T-helper 9 cell (primary cell): ENCODE data around the gene MBOAT7.
A peak's percentile ranks its signal among the peaks of the same experiment; 100 is the strongest.

Experiments
- DNase-seq: peaks from one replicate; pipeline ENCODE4 v3.0.0-alpha.2; 2020

MBOAT7 gene

DNA sequence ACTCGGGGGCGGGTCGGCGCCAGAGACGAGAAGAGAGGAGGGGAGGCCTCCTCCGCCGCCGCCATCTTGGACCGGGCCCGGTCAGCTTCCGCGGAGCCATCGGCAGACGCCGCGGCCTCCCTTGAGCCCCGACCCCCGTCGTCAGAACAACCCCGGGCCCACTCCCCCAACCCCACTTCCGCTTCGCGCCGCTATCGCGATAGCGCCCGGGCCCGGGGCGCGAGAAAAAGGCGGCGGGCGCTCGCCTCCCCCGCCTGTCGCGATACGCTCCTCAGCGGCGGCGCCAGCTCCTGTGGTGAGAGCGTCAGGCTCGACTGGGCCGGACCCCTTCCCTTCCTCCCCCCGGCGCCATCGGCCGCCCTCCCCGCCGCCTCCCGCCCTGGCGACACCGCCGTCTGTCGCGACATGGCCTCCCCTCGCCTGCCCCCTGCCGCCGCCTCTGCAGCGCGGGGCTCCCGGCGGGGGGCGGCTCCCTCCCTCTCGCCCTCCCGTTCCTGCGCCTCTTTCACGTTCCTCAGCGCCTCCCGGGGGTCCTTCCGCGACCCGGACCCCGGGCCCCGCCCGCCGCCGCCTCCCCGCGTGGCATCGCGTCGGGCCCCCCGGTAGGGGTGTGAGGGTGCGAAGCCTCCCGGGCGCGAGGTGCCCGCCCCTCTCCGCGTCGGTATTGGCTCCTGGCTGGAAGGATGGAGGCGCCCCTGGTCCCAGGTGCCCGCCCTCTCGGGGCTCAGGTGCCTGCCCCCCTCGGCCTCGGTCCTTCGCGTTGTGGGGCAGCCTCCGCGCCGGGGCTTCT, 51.5 kb downstream of the MBOAT7 start, which contains the start of gene CNOT3:
Gene CNOT3, plus strand, starts transcription at position 64 of the 790 bp plus-strand sequence. CDS start 5,217 bp downstream, outside the sequence.
- DNase-seq = no peak

GRCh38 chr19:54136864-54137698, 52.3 kb downstream of the MBOAT7 start:
- peak; percentile 96 for DNase-seq

GRCh38 chr19:54136086-54136863, 53.1 kb downstream of the MBOAT7 start:
- DNase-seq = no peak

- no peak for DNase-seq
Measured at GRCh38 chr19:54133957-54134590, 55.3 kb downstream of the MBOAT7 start.

- DNase-seq = no peak
Measured at GRCh38 chr19:54133312-54133956, 55.9 kb downstream of the MBOAT7 start.

- no peak for DNase-seq
Measured at GRCh38 chr19:54129617-54129996, 59.8 kb downstream of the MBOAT7 start.

- no peak for DNase-seq
Measured at GRCh38 chr19:54128796-54129616, 60.4 kb downstream of the MBOAT7 start.

DNA sequence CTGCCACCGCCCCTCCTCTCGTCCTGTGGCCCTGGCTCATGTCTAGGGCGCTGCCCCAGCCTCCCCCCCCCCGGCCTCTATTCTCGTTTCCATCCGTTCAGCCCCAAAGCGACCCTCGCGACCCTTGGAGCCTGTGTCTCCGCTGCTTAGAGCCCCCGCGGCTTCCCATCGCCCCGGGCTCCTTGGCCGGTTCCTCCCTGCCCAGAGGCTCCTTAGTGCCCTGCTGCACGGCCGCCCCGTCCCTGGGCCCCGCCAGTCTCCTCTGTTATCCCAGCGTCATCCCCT, 61.0 kb downstream of the MBOAT7 start:
- DNase-seq = no peak

DNA sequence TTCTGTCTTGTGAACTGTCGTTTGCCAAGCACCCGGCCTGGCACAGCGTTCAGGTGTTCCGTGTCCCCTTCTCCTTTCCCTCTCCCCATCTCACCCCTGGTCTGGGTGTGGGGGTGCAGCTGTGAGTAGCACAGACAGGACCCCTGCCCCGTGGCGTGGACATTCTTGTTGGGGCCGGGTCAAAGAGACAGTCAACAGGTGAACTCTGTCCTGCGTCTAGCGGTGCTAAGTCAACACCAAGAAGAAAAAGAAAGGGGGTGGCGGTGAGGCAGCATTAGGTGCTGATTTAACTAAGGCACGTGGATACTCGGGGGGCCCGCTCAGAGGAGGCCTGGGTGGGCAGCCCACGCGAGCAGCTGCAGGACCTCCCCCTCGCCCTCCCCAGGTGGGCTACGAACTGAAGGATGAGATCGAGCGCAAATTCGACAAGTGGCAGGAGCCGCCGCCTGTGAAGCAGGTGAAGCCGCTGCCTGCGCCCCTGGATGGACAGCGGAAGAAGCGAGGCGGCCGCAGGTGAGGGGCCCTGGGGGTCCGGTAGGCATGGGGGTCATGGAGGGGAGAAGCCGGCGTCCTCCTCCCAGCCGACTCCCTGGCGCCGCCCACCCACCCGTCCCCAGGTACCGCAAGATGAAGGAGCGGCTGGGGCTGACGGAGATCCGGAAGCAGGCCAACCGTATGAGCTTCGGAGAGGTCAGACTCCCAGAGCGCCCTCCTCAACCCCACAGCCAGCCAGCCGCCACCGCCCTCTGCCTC, 61.5 kb downstream of the MBOAT7 start:
- DNase-seq = no peak

DNA sequence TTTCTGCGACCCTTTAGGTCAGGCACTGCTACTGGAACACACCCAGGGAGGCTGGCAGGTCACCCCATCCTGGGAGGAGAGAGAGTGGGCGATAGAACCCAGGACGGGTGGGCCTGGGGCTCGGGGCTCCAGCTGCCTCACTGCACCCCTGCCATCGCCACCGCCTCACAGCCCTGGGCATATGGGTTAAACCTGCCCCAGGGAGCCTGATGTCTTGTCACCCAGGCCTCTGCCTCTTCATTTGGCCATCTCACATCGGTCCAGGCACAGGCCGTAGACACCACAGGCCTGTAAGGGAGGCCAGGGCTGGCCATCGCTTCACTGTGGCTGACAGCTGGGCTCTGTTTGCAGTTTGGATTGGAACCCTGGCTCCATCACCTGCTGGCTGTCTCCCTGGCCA, 63.7 kb downstream of the MBOAT7 start:
- DNase-seq = no peak

DNA sequence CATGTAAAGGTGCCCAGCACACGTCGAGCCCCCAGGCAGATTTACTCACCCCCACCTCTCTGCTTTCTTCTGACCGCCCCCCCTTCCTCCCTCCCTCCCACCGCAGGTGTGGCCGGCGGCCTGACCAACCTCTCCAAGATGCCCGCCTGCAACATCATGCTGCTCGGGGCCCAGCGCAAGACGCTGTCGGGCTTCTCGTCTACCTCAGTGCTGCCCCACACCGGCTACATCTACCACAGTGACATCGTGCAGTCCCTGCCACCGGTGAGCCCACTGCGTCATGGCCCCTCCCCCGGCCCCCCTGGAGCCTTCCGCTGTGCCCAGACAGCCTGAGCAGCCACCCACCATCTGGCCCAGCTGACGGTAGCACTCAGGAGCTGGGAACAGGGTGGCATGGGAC, 65.0 kb downstream of the MBOAT7 start:
- no peak for DNase-seq

DNA sequence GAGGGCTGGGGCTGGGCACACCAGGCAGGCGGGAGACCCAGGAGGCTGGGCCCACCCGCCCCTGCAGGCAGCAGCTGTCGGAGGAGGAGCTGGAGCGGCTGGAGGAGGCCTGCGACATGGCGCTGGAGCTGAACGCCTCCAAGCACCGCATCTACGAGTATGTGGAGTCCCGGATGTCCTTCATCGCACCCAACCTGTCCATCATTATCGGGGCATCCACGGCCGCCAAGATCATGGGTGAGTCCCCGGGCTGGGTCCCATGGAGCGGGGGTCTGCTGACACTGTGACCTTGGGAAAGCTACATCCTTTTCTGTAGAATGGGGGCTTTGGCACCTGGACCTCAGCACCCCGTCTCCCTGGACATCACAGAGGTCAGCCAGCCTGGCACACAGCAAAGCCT, 65.7 kb downstream of the MBOAT7 start:
- no peak for DNase-seq
